ENCODE measurements around the gene ANKAR. TPM values are rescaled to one million over a fixed set of nuclear protein-coding genes. Genes with fewer than 3 reads are reported as not detected.
"Not testable (repeated sequence)": the region's sequence is repeated elsewhere in the genome, so short reads cannot be mapped to it uniquely, and the experiment has no call there.

Gene ANKAR
- total and polyA plus RNA-seq, 2 of the 4 experiments (the other 2 are of a cell fraction) = 0.96 to 2.2 TPM

DNA sequence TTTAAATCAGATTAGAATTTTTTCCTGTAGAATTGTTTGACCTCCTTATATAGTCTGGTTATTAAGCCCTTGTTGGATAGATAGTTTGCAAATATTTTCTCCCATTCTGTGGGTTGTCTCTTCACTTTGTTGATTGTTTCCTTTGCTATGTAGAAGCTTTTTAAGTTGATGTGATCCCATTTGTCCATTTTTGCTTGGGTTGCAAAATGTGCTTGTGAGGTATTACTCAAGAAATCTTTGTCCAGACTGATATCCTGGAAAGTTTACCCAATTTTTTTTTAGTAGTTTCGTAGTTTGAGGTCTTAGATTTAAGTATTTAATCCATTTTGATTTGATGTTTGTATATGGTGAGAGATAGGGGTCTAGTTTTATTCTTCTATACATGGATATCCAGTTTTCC, 13.3 kb downstream of the ANKAR start:
- H3K4me1 ChIP-seq (ENCODE audit: control insufficient read depth, insufficient read depth, low read length); H2BK15ac ChIP-seq (ENCODE audit: low read depth, low read length); CTCF ChIA-PET; DNase-seq; ATAC-seq (ENCODE audit: low read depth); H3K23ac ChIP-seq (ENCODE audit: low read depth, low read length); H2AK5ac ChIP-seq (ENCODE audit: low read depth, low read length); H4K20me1 ChIP-seq (ENCODE audit: insufficient read depth, low read length); in situ Hi-C loops (cut with MboI; ENCODE audit: low sequenced_read_pairs); H3K4me2 ChIP-seq (ENCODE audit: low read depth, low read length); H3K27me3 ChIP-seq (ENCODE audit: control insufficient read depth, insufficient read depth, low read length); H2BK20ac ChIP-seq (ENCODE audit: low read depth, low read length); H3K14ac ChIP-seq (replicated peaks; ENCODE audit: low read depth, low read length); POLR2A ChIA-PET (ENCODE audit: unreplicated experiment); H2AK9ac ChIP-seq (replicated peaks; ENCODE audit: low read depth, low read length, poor library complexity); H3K18ac ChIP-seq (ENCODE audit: low read depth, low read length); H3K79me1 ChIP-seq (ENCODE audit: low read depth in 1 of 2, low read length in 2 of 2); H3K9me1 ChIP-seq (ENCODE audit: insufficient read depth, low read length); H2AFZ ChIP-seq (replicated peaks; ENCODE audit: low read length, poor library complexity); H4K91ac ChIP-seq (ENCODE audit: insufficient read depth, low read depth, low read length); H3K56ac ChIP-seq (ENCODE audit: extremely low read depth, insufficient read depth, low read length); H3K4me3 ChIP-seq (ENCODE audit: insufficient read depth, low read depth, low read length); H3K4ac ChIP-seq (ENCODE audit: low read depth, low read length); H3K27ac ChIP-seq (ENCODE audit: insufficient read depth, low read length); H4K8ac ChIP-seq (ENCODE audit: low read depth in 2 of 2, low read length in 2 of 2); H4K5ac ChIP-seq (ENCODE audit: low read depth, low read length); H3K9me3 ChIP-seq (ENCODE audit: control insufficient read depth, insufficient read depth, low read length); H2BK120ac ChIP-seq (ENCODE audit: low read depth, low read length); H2BK5ac ChIP-seq (ENCODE audit: low read depth, low read length, poor library complexity, severe bottlenecking); H3K36me3 ChIP-seq (ENCODE audit: control insufficient read depth, insufficient read depth, low read length); dilution Hi-C loops (cut with HindIII; ENCODE audit: low sequenced_read_pairs, unreplicated experiment); BruUV-seq (replicated peaks); H3K9ac ChIP-seq (ENCODE audit: low read depth, low read length); intact Hi-C loops (cut with micrococcal nuclease): not testable (repeated sequence)
- peak; percentile 68 for TF ChIP-seq MAFK (IDR thresholded peaks at IDR 0.05; ENCODE audit: low read depth, low read length)
- no CpG with 5 or more reads among the region's 1 CpG for WGBS, 2 experiments (ENCODE audit: extremely low coverage in 2 of 2, insufficient read length in 1 of 2)

Data from IMR-90 (cell line).